ENCODE data around the gene TCEAL7. TPM values are rescaled to one million over a fixed set of nuclear protein-coding genes. Genes with fewer than 3 reads are reported as not detected.
A peak's percentile ranks its signal among the peaks of the same experiment; 100 is the strongest.
"Not testable (repeated sequence)": the region's sequence is repeated elsewhere in the genome, so short reads cannot be mapped to it uniquely, and the experiment has no call there.

Gene TCEAL7, protein sequence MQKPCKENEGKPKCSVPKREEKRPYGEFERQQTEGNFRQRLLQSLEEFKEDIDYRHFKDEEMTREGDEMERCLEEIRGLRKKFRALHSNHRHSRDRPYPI
- polyA plus RNA-seq (2013, experiment 1 of 2): 58.6 TPM
- 49.6 TPM for polyA plus RNA-seq (2013, experiment 2 of 2)

DNA sequence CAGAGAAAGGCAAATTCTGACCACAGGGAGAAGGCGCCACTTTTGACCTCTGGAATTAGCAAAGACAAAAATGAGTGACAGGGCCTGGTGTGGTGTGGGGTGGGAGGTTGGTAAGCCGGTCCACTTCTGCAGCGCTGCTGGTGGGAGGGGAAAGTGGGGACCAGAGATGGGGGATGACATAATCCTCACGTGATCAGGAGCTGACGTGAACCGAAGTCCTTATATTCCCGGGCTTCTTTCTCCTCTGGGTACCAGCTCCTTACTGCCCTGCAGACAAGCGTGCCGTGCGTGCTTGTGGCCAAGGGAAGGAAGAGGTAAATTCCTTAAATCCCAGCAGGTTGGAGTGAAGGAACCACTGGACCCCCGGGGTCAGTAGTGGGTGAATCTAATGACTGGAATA lies at the start of gene TCEAL7:
TCEAL7 (plus strand) TSS at position 249 of the 400 bp plus-strand sequence. CDS start 1,165 bp downstream, outside the sequence.
- 100% methylated on average over 1 of the region's 11 CpGs; no CpG with 5 or more reads in 1 of the 2 experiments for WGBS, 2 experiments (ENCODE audit: insufficient coverage in 2 of 2)
- no peaks in the 10 kb centered on the region for H3K36me3 ChIP-seq (ENCODE audit: control insufficient read depth, insufficient read depth, low read length)
- H3K4me1 ChIP-seq (ENCODE audit: control insufficient read depth, insufficient read depth, low read length, poor library complexity, severe bottlenecking): peaks cover 6% of the 10 kb centered on the region
- H3K27ac ChIP-seq (ENCODE audit: low read depth, low read length, severe bottlenecking): peak within 1 kb of the TSS; percentile 74
- no peaks in the 10 kb centered on the region for H3K9me3 ChIP-seq (ENCODE audit: control insufficient read depth, low read length)
- H3K4me3 ChIP-seq (ENCODE audit: extremely low read depth, insufficient read depth, low read length, poor library complexity, severe bottlenecking): peak within 1 kb of the TSS; percentile 27

DNA sequence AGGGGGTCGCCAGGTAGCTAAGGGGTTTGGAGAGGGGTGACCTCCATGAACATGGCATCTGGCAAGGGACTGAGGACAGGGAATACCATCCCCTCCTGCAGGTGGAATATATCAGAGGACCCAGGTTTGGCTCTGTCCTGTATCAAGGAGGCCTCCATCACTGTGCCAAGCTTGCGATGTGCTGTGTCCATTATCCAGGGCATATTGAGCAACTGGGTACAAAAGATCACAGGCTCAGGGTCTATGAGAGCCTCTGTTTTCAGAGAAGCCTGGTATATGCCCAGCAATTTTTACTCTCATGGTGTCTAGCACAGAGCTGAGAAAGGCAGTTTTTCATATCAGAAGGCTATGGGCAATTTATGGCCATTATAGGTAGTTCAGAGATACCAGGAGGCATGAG lies 36.9 kb upstream of the TCEAL7 start:
- Histone ChIP-seq H3K36me3 (ENCODE audit: control insufficient read depth, insufficient read depth, low read length) (no peaks in the 10 kb centered on the region), H3K27ac (ENCODE audit: low read depth, low read length, severe bottlenecking) (no peak overlapping the region), H3K4me3 (ENCODE audit: extremely low read depth, insufficient read depth, low read length, poor library complexity, severe bottlenecking) (no peak overlapping the region), H3K4me1 (ENCODE audit: control insufficient read depth, insufficient read depth, low read length, poor library complexity, severe bottlenecking) (no peaks in the 10 kb centered on the region), H3K9me3 (ENCODE audit: control insufficient read depth, low read length) (no peaks in the 10 kb centered on the region)
- no CpG with 5 or more reads among the region's 2 CpGs for WGBS, 2 experiments (ENCODE audit: insufficient coverage in 2 of 2)

DNA sequence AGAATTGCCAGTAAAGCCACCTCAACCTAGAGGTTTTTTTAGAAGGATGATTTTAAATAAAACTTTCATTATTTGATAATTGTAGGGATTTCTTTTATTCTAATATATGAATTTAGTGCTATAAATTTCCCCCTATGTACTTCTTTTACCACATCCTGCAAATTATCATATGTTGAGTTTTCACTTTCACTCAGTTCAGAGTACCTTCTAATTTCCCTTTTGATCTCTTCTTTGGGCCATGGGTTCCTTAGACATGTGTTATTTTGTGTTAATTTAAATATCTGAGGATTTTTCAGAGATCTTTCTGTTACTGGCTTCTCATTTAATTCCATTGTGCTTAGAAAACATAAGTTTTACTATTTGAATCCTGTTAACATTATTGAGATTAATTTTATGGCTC lies 25.3 kb upstream of the TCEAL7 start:
- H3K4me1 ChIP-seq (ENCODE audit: control insufficient read depth, insufficient read depth, low read length, poor library complexity, severe bottlenecking): no peaks in the 10 kb centered on the region
- H3K4me3 ChIP-seq (ENCODE audit: extremely low read depth, insufficient read depth, low read length, poor library complexity, severe bottlenecking): no peak overlapping the region
- H3K36me3 ChIP-seq (ENCODE audit: control insufficient read depth, insufficient read depth, low read length): no peaks in the 10 kb centered on the region
- H3K27ac ChIP-seq (ENCODE audit: low read depth, low read length, severe bottlenecking): no peak overlapping the region
- no peaks in the 10 kb centered on the region for H3K9me3 ChIP-seq (ENCODE audit: control insufficient read depth, low read length)

DNA sequence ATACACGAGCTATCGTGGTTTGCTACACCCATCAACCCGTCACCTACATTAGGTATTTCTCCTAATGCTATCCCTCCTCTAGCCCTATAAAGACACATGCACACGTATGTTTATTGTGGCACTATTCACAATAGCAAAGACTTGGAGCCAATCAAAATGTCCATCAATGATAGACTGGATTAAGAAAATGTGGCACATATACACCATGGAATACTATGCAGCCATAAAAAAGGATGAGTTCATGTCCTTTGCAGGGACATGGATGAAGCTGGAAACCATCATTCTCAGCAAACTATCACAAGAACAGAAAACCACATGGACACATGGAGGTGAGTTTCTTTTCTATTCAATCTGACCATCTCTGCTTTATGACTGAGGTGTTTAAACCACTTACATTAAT lies 24.4 kb upstream of the TCEAL7 start:
- not testable (repeated sequence) for H3K36me3 ChIP-seq (ENCODE audit: control insufficient read depth, insufficient read depth, low read length); H3K4me3 ChIP-seq (ENCODE audit: extremely low read depth, insufficient read depth, low read length, poor library complexity, severe bottlenecking); H3K4me1 ChIP-seq (ENCODE audit: control insufficient read depth, insufficient read depth, low read length, poor library complexity, severe bottlenecking); H3K9me3 ChIP-seq (ENCODE audit: control insufficient read depth, low read length); H3K27ac ChIP-seq (ENCODE audit: low read depth, low read length, severe bottlenecking)
- WGBS, 2 experiments (ENCODE audit: insufficient coverage in 2 of 2): no CpG with 5 or more reads among the region's 4 CpGs

DNA sequence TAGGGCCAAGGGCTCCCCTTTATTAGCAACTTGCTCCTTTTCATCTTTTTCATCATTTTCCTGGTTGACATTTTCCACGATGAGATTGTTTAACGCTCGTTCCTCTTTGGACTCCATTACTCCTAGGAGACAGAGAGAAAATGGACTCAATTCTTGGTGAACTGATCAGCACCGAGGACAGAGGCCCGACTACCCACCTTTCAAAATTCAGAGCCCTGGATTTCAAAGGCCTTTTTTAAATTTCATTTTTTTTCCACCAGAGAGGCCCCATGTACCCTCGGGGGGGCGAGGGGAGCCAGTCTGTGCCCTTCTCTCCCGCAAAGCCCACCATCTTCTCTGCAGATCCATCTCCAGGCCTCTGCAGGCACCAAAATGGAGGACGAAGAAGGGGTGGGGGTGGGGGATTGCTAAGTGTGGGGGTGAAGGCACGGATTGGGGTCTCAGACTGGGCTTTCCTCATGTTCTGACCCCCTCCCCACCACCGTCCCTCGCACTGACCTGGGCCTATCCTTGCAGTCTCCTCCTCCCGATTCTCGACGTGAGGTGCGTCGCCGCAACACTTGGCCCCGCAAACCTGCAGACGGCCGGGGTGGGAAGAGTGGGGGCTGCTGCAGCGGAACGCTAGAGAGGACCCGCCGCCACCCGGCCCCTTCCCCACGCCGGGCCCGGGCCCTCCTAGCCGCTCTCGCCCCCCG lies 20.0 kb upstream of the TCEAL7 start:
- Histone ChIP-seq H3K27ac (ENCODE audit: low read depth, low read length, severe bottlenecking) (no peak overlapping the region), H3K9me3 (ENCODE audit: control insufficient read depth, low read length) (no peaks in the 10 kb centered on the region), H3K36me3 (ENCODE audit: control insufficient read depth, insufficient read depth, low read length) (no peaks in the 10 kb centered on the region), H3K4me1 (ENCODE audit: control insufficient read depth, insufficient read depth, low read length, poor library complexity, severe bottlenecking) (no peaks in the 10 kb centered on the region), H3K4me3 (ENCODE audit: extremely low read depth, insufficient read depth, low read length, poor library complexity, severe bottlenecking) (peak overlapping the region; percentile 53)
- 80 to 89% methylated on average over 3 to 5 of the region's 32 CpGs for WGBS, 2 experiments (ENCODE audit: insufficient coverage in 2 of 2)

DNA sequence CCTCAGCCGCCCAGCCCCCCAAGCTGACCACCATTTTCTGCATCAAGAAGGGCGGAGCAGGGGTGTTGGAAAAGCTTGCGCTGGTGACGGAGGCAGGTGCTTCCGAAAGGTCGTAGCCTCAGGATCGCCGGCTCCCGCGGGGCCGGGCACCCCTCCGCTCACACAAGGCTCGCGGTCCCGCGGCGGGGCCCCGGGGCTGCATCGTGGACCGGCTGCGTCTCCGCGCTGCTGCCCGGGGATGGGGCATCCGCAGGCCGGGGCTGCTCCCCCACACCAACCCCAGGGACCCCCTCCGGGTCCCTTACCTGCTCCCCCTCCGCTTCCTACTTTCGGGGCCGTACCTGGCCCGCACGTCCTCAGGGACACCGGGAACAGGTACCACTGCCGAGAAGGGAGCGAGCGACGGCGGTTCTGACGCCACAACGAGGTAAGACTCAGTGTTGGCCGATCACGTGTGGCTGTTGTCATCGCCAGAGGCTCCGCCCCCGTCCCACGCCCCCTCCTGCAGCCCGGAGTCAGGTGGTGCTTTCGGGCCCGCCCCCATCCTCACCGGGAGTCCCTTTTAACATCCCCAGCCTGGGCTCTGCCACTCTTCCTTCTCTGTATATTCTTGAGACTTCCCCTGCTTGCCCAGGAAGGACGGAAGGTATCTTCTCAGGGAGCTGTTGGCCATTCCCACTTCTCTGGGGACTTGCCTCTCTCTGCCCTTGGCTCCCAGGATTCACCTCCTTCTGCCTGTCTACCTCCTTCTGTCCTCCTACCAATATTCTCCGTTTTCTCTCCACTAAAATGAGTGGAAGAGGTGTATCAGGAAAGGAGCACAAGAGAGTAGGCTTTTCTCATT lies 19.3 kb upstream of the TCEAL7 start, which contains the start of gene BEX2:
BEX2 (minus strand) TSS at position 436 of the 844 bp plus-strand sequence. CDS start 1,014 bp downstream, outside the sequence.
- H3K36me3 ChIP-seq (ENCODE audit: control insufficient read depth, insufficient read depth, low read length): no peaks in the 10 kb centered on the region
- no peaks in the 10 kb centered on the region for H3K9me3 ChIP-seq (ENCODE audit: control insufficient read depth, low read length)
- peak within 1 kb of the TSS; percentile 53 for H3K4me3 ChIP-seq (ENCODE audit: extremely low read depth, insufficient read depth, low read length, poor library complexity, severe bottlenecking)
- H3K27ac ChIP-seq (ENCODE audit: low read depth, low read length, severe bottlenecking): no peak within 1 kb of the TSS
- no peaks in the 10 kb centered on the region for H3K4me1 ChIP-seq (ENCODE audit: control insufficient read depth, insufficient read depth, low read length, poor library complexity, severe bottlenecking)
- 0% methylated on average over 10 to 28 of the region's 52 CpGs for WGBS, 2 experiments (ENCODE audit: insufficient coverage in 2 of 2)

DNA sequence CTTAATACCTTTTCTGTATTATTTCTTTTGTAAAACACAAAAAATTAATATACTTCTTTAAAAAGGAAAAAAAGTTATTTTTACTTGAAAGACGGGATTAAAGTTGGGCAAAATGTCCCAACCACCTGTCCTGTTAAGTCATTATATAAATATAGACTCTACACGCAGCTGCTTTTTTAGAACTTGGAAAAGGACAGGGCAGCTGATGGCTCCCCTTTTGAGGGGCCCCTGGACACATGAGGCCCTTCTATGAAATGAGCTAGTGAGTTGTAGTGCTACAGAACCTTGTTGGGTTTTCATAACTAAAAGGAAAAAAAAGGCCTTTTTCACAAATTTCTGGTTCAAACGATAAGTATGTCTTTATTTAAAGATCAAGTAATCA lies 18.6 kb upstream of the TCEAL7 start:
- no peaks in the 10 kb centered on the region for H3K9me3 ChIP-seq (ENCODE audit: control insufficient read depth, low read length)
- H3K4me1 ChIP-seq (ENCODE audit: control insufficient read depth, insufficient read depth, low read length, poor library complexity, severe bottlenecking): no peaks in the 10 kb centered on the region
- H3K4me3 ChIP-seq (ENCODE audit: extremely low read depth, insufficient read depth, low read length, poor library complexity, severe bottlenecking): peak overlapping the region; percentile 53
- WGBS, 2 experiments (ENCODE audit: insufficient coverage in 2 of 2): no CpG with 5 or more reads among the region's 3 CpGs
- H3K36me3 ChIP-seq (ENCODE audit: control insufficient read depth, insufficient read depth, low read length): no peaks in the 10 kb centered on the region
- H3K27ac ChIP-seq (ENCODE audit: low read depth, low read length, severe bottlenecking): no peak overlapping the region

DNA sequence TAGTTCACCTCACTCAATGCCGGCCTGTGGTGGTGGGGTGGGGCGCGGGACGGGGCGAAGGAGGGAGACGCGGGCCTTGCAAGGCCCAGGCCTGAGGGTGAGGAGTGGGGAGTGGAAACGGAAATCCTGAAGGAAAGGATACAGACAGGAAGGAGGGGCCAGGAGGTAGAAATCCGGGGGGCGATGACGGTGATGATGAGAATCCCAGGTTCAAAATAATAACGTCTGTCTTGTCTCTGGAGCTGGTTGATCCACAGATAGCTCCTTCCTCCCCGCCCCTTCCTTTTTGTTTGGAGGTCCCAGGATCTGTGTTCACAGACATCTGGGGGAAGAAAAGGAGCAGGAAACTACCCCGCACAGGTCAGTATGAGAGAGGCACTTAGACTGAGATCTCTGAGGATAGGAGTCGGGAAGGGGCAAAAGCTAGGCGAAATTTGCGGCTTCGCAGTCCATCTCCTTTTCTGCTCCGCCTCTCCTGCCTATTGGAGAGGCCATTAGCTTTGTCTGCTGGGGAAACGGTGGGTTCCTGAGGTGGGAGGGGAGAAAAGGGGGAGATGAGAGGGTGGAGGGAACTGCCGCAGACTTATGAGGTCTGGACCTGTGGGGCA lies 746 bp downstream of the TCEAL7 start:
- WGBS, 2 experiments (ENCODE audit: insufficient coverage in 2 of 2): 0% methylated on average over 3 to 5 of the region's 21 CpGs
- H3K4me3 ChIP-seq (ENCODE audit: extremely low read depth, insufficient read depth, low read length, poor library complexity, severe bottlenecking): peak overlapping the region; percentile 27
- no peaks in the 10 kb centered on the region for H3K9me3 ChIP-seq (ENCODE audit: control insufficient read depth, low read length)
- no peaks in the 10 kb centered on the region for H3K36me3 ChIP-seq (ENCODE audit: control insufficient read depth, insufficient read depth, low read length)
- H3K4me1 ChIP-seq (ENCODE audit: control insufficient read depth, insufficient read depth, low read length, poor library complexity, severe bottlenecking): peaks cover 6% of the 10 kb centered on the region
- peak overlapping the region; percentile 74 for H3K27ac ChIP-seq (ENCODE audit: low read depth, low read length, severe bottlenecking)

DNA sequence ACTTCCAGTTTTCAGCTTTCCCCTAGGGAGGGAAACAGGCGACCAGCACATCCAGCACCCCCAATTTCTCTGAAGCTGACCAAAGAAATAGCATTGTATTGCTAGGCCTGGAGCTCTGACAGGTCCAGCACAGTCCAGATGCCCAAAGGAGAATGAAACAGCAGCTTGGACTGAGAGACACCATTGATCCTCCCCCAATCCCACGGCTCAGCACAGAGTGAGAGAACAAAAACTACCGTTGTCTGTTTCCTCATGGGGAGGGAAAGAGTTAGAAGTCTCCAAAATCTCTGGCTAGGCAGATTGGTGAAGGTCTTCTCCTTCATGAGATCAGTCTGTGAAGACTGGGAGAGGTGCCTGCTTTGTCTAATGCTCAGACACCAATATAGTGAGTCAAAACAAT lies 8.6 kb downstream of the TCEAL7 start:
- no peak overlapping the region for H3K27ac ChIP-seq (ENCODE audit: low read depth, low read length, severe bottlenecking)
- WGBS, 2 experiments (ENCODE audit: insufficient coverage in 2 of 2): 86% methylated on average over 1 of the region's 3 CpGs; no CpG with 5 or more reads in 1 of the 2 experiments
- no peak overlapping the region for H3K4me3 ChIP-seq (ENCODE audit: extremely low read depth, insufficient read depth, low read length, poor library complexity, severe bottlenecking)
- no peaks in the 10 kb centered on the region for H3K36me3 ChIP-seq (ENCODE audit: control insufficient read depth, insufficient read depth, low read length)
- no peaks in the 10 kb centered on the region for H3K4me1 ChIP-seq (ENCODE audit: control insufficient read depth, insufficient read depth, low read length, poor library complexity, severe bottlenecking)
- no peaks in the 10 kb centered on the region for H3K9me3 ChIP-seq (ENCODE audit: control insufficient read depth, low read length)

DNA sequence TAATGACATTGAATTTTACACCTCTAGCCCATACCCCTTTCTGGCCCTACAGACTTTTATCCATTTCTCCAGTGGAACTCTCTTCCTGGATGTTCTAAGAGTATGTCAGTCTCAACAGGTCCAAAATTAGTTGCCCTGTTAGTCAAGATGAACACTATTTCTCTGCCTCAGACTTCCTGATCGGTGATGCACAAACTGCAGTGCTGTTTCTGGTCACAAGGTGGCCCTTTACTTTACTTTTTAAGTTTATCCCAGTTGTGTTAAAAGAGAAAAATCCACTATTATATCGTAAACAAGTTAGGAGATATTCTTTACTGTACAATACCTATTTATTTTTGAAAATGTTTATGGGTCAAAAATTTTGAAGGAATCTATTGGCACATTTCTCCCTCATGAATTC lies 13.1 kb downstream of the TCEAL7 start:
- H3K4me3 ChIP-seq (ENCODE audit: extremely low read depth, insufficient read depth, low read length, poor library complexity, severe bottlenecking): no peak overlapping the region
- H3K36me3 ChIP-seq (ENCODE audit: control insufficient read depth, insufficient read depth, low read length): no peaks in the 10 kb centered on the region
- no peaks in the 10 kb centered on the region for H3K4me1 ChIP-seq (ENCODE audit: control insufficient read depth, insufficient read depth, low read length, poor library complexity, severe bottlenecking)
- WGBS, 2 experiments (ENCODE audit: insufficient coverage in 2 of 2): 17% methylated on average over 1 of the region's 2 CpGs; no CpG with 5 or more reads in 1 of the 2 experiments
- no peak overlapping the region for H3K27ac ChIP-seq (ENCODE audit: low read depth, low read length, severe bottlenecking)
- H3K9me3 ChIP-seq (ENCODE audit: control insufficient read depth, low read length): no peaks in the 10 kb centered on the region
